GM12878 (cell line): ENCODE data around the gene MT4. TPM values are rescaled to one million over a fixed set of nuclear protein-coding genes. Genes with fewer than 3 reads are reported as not detected.

Experiments used
- ATAC-seq: fragments of 200-7000 bp; cut with Tn5 transposase; 3 replicates; pipeline ENCODE4 v1.9.1; 2020; ENCODE audit warnings: mild to moderate bottlenecking, moderate library complexity
- BruUV-seq: library from RNA; stranded (reverse); fragments of 400-500 nt; replicated peaks from 2 replicates; lab custom pipeline; 2021; lab: Mats Ljungman, UMichigan
- CTCF ChIA-PET: fragments of 300-600 bp; sonication (Branson Sonifier 250); formaldehyde crosslinking; extraction: SDS; loops from one replicate; lab custom pipeline; 2021; ENCODE audit warnings: inconsistent platforms; lab: Yijun Ruan, JAX
- POLR2A ChIA-PET: fragments of 350-600 bp; formaldehyde crosslinking; extraction: SDS; loops from one replicate; lab custom pipeline; 2021; ENCODE audit warnings: inconsistent platforms; lab: Charles Lee
- RAD21 ChIA-PET: fragments of 300-600 bp; sonication (Branson Sonifier 250); formaldehyde crosslinking; loops from one replicate; lab custom pipeline; 2023; ENCODE audit warnings: antibody characterized with exemption; ENCODE audit not compliant: unreplicated experiment; lab: Charles Lee
- SMC1A ChIA-PET: fragments of 300-600 bp; sonication (Branson Sonifier 250); formaldehyde crosslinking; loops from one replicate; lab custom pipeline; 2023; ENCODE audit not compliant: unreplicated experiment, uncharacterized antibody; lab: Charles Lee
- DNase-seq: peaks from one replicate; pipeline ENCODE4 v3.0.0-alpha.2; 2011; ENCODE audit warnings: low read depth, low spot score
- FAIRE-seq: peaks from 3 replicates; lab custom pipeline; 2011; peaks lifted over from hg19 to GRCh38; lab: Jason Lieb, UNC
- H2AFZ ChIP-seq: 2 replicates; pipeline ENCODE4 v1.6.0; 2011; ENCODE audit warnings: low read depth, low read length, control low read depth; ENCODE audit not compliant: control insufficient read depth
- H3K27ac ChIP-seq: 2 replicates; pipeline ENCODE4 v1.5.1; 2011; ENCODE audit warnings: control low read depth; ENCODE audit not compliant: control insufficient read depth, insufficient read depth
- H3K27me3 ChIP-seq, 2 experiments: replicated peaks in 1 of 2; 2 replicates each; pipeline versions ENCODE4 v1.6.0 to v1.6.1; 2011; ENCODE audit warnings: low read length in 1 of 2; ENCODE audit not compliant: control insufficient read depth in 2 of 2, insufficient read depth in 2 of 2
- H3K36me3 ChIP-seq, 2 experiments: 2 replicates each; pipeline ENCODE4 v1.5.1; 2011; ENCODE audit warnings: low read length in 1 of 2; ENCODE audit not compliant: control insufficient read depth in 2 of 2, insufficient read depth in 2 of 2
- H3K4me1 ChIP-seq: 2 replicates; pipeline ENCODE4 v1.6.1; 2011; ENCODE audit warnings: mild to moderate bottlenecking, low read length, moderate library complexity, mixed read lengths; ENCODE audit not compliant: control insufficient read depth, insufficient read depth
- H3K4me2 ChIP-seq: 2 replicates; pipeline ENCODE4 v1.6.0; 2011; ENCODE audit warnings: control low read depth; ENCODE audit not compliant: control insufficient read depth, insufficient read depth
- H3K4me3 ChIP-seq: fragments of 200-600 bp; sonication (generic); 2 replicates; pipeline ENCODE4 v1.5.1; 2016
- H3K79me2 ChIP-seq: 2 replicates; pipeline ENCODE4 v1.6.0; 2011; ENCODE audit warnings: low read length; ENCODE audit not compliant: control insufficient read depth, insufficient read depth
- H3K9ac ChIP-seq: 2 replicates; pipeline ENCODE4 v1.8.0; 2011; ENCODE audit warnings: low read length, control low read depth, mixed read lengths; ENCODE audit not compliant: control insufficient read depth, insufficient read depth
- H3K9me3 ChIP-seq: replicated peaks from 3 replicates; pipeline ENCODE4 v1.5.1; 2011; ENCODE audit warnings: mild to moderate bottlenecking, low read length; ENCODE audit not compliant: control insufficient read depth, insufficient read depth
- H4K20me1 ChIP-seq: 2 replicates; pipeline ENCODE4 v1.6.0; 2011; ENCODE audit not compliant: control insufficient read depth, insufficient read depth
- ATF2 ChIP-seq: IDR thresholded peaks from 2 replicates; pipeline ENCODE4 v1.6.1; 2012; ENCODE audit warnings: low read length, inconsistent platforms
- CEBPZ ChIP-seq: fragments of 150-350 bp; IDR thresholded peaks from 2 replicates; pipeline ENCODE4 v1.6.1; 2016; ENCODE audit warnings: low read depth, low read length
- EGR1 ChIP-seq, 2 experiments: IDR thresholded peaks; 1 replicate in 1 of 2; 2 replicates in 1 of 2; pipeline ENCODE4 v1.6.1; 2011 to 2012; ENCODE audit warnings: low read depth in 2 of 2, low read length in 2 of 2, borderline replicate concordance in 1 of 2, mild to moderate bottlenecking in 1 of 2, moderate library complexity in 1 of 2
- HDAC2 ChIP-seq: fragments of 200-600 bp; sonication (generic); IDR thresholded peaks from 2 replicates; pipeline ENCODE4 v1.6.1; 2017
- MEF2A ChIP-seq: IDR thresholded peaks from 2 replicates; pipeline ENCODE4 v1.6.1; 2011; ENCODE audit warnings: low read depth, mild to moderate bottlenecking, low read length, moderate library complexity; ENCODE audit not compliant: insufficient read depth
- POLR2AphosphoS2 ChIP-seq: IDR thresholded peaks from 2 replicates; pipeline ENCODE4 v1.6.1; 2011; ENCODE audit warnings: low read depth, mild to moderate bottlenecking, low read length, improper control_type of control experiment, moderate library complexity
- RELA ChIP-seq: fragments of 450-650 bp; IDR thresholded peaks from 2 replicates; pipeline ENCODE4 v1.8.0; 2014; ENCODE audit warnings: borderline replicate concordance; ENCODE audit not compliant: partially characterized antibody
- TBL1XR1 ChIP-seq: IDR thresholded peaks from 2 replicates; pipeline ENCODE4 v1.6.1; 2012; ENCODE audit warnings: low read depth, low read length, improper control_type of control experiment
- WGBS: methylation state at CpG from one replicate; pipeline ENCODE4 v1.1.6; 2016; ENCODE audit warnings: low lambda C conversion rate; ENCODE audit not compliant: insufficient replicate concordance, insufficient coverage; ENCODE audit errors: missing lambda C conversion rate; 5-methylcytosine and 5-hydroxymethylcytosine counted together
- in situ Hi-C: fragments of 300-500 bp; cut with MboI; formaldehyde crosslinking; loops from 9 replicates; pipeline ENCODE4 v1.14.3; 2018; ENCODE audit warnings: mixed read lengths
- intact Hi-C: fragments of 100-400 bp; cut with micrococcal nuclease; formaldehyde crosslinking; loops from one replicate; pipeline ENCODE4 v1.14.2; 2022; ENCODE audit not compliant: unreplicated experiment
- polyA plus RNA-seq, 11 experiments: library from polyadenylated mRNA; depleted of rRNA in 4 of 11; unstranded in 6 of 11; stranded (reverse) in 5 of 11; fragments of >200 nt; fragmentation: Nextera tagmentation in 4 of 11; fragmentation: Illumina TruSeq in 1 of 11; extraction: Ambion mirVana in 4 of 11; extraction: Trizol in 1 of 11; gene quantifications; 1 replicate in 1 of 11; 2 replicates in 10 of 11; pipeline versions ENCODE4 v1.2.1 to v1.2.3, GENCODE V29; 2011 to 2016; ENCODE audit warnings: inconsistent platforms in 2 of 11, missing spikeins in 2 of 11, low read depth in 1 of 11
- total RNA-seq, 4 experiments: library from RNA; depleted of rRNA in 3 of 4; stranded (reverse); fragments of >200 nt in 3 of 4; fragmentation: Illumina TruSeq in 1 of 4; extraction: Trizol in 1 of 4; gene quantifications; 2 replicates each; pipeline versions ENCODE4 v1.2.1 to v1.2.3, GENCODE V29; 2013 to 2021

The MT4 gene
- total and polyA plus RNA-seq, 10 of the 15 experiments (the other 5 are each of a cell fraction or from before 2014, with no cell fraction given): not detected

- SMC1A ChIA-PET: interaction anchor here (0.7 to 1.8 kb wide), 5 partner anchors 9 to 117 kb away, joined by 3 to 5 read pairs (median 4); no protein-coding TSS in a partner anchor
- Histone ChIP-seq H3K79me2 (no peaks in the 10 kb centered on the region), H3K4me2 (no peak overlapping the region), H3K27me3 (peaks cover 9 to 13% of the 10 kb centered on the region in 2 experiments), H4K20me1 (no peaks in the 10 kb centered on the region), H3K9ac (no peak overlapping the region), H3K9me3 (peaks cover 3% of the 10 kb centered on the region; the same call in 2 of the 3 replicates), H2AFZ (no peak overlapping the region)
- DNase-seq (no peak), FAIRE-seq (no peak)
- RAD21 ChIA-PET: interaction anchor here (1.0 to 2.0 kb wide), 4 partner anchors 9 to 117 kb away, joined by 3 to 5 read pairs (median 4); no protein-coding TSS in a partner anchor
- 41% methylated on average over 4 of the region's 4 CpGs for WGBS
- TF ChIP-seq CEBPZ: no peak
- TF ChIP-seq MEF2A: no peak
- no peak for TF ChIP-seq EGR1 (IDR thresholded peaks at IDR 0.05; ENCODE audit: borderline replicate concordance in 1 of 2, low read depth in 2 of 2, low read length in 2 of 2)
- no peak for TF ChIP-seq RELA
- no peak for TF ChIP-seq HDAC2
- TF ChIP-seq ATF2: no peak
- no peak for TF ChIP-seq TBL1XR1
- no peak for TF ChIP-seq POLR2AphosphoS2
- TF ChIP-seq, all 136 proteins: peak for 0
- intact Hi-C loops (no loop called here), in situ Hi-C loops (no loop called here)
- Histone ChIP-seq H3K4me1 (no peaks in the 10 kb centered on the region; the same call in 1 of the 2 replicates), H3K36me3 (no peaks in the 10 kb centered on the region), H3K27ac (no peak overlapping the region), H3K4me3 (no peak overlapping the region)
- POLR2A ChIA-PET: no interaction called here
- no peak for ATAC-seq
- CTCF ChIA-PET: interaction anchor here (0.8 to 1.6 kb wide), 6 partner anchors 9 to 111 kb away, joined by 3 to 8 read pairs (median 4); no protein-coding TSS in a partner anchor
- no TSS peak for BruUV-seq
Measured at GRCh38 chr16:56591377-56592060, 26.6 kb downstream of the MT4 start.
